ENCODE measurements around the gene TUFT1.

Gene TUFT1

GRCh38 chr1:151540021-151540981 is at the start of gene TUFT1:
Gene TUFT1, plus strand, starts transcription at chr1:151540309. Its CDS starts 58 bp downstream, at chr1:151540367.
- DNase-seq, result peak; percentile 87

- DNase-seq, result no peak
Observed at GRCh38 chr1:151491641-151492040, 48.5 kb upstream of the TUFT1 start.

GRCh38 chr1:151492120-151492519 is 48.0 kb upstream of the TUFT1 start:
- DNase-seq, result no peak

GRCh38 chr1:151493042-151493441 is 47.1 kb upstream of the TUFT1 start:
- no peak for DNase-seq

GRCh38 chr1:151494741-151495281 is 45.3 kb upstream of the TUFT1 start:
- DNase-seq, result no peak

- no peak for DNase-seq
Observed at GRCh38 chr1:151495316-151495715, 44.8 kb upstream of the TUFT1 start.

- no peak for DNase-seq
Observed at GRCh38 chr1:151499365-151499764, 40.7 kb upstream of the TUFT1 start.

- DNase-seq, result no peak
Observed at GRCh38 chr1:151499930-151500329, 40.2 kb upstream of the TUFT1 start.

GRCh38 chr1:151501474-151501873 is 38.6 kb upstream of the TUFT1 start:
- DNase-seq, result no peak

- no peak for DNase-seq
Observed at GRCh38 chr1:151502035-151502700, 37.9 kb upstream of the TUFT1 start.

- DNase-seq, result no peak
Observed at GRCh38 chr1:151502859-151503780, 37.0 kb upstream of the TUFT1 start.

- DNase-seq, result no peak
Observed at GRCh38 chr1:151504252-151504651, 35.9 kb upstream of the TUFT1 start.

GRCh38 chr1:151504759-151505158 is 35.4 kb upstream of the TUFT1 start:
- no peak for DNase-seq

- no peak for DNase-seq
Observed at GRCh38 chr1:151508833-151509232, 31.3 kb upstream of the TUFT1 start.

- no peak for DNase-seq
Observed at GRCh38 chr1:151509350-151510019, 30.6 kb upstream of the TUFT1 start.

- no peak for DNase-seq
Observed at GRCh38 chr1:151510020-151510405, 30.1 kb upstream of the TUFT1 start.

GRCh38 chr1:151510614-151510956 is 29.5 kb upstream of the TUFT1 start:
- no peak for DNase-seq

- peak; percentile 51 for DNase-seq
Observed at GRCh38 chr1:151510957-151511635, 29.0 kb upstream of the TUFT1 start, which contains the start of gene CGN. Gene CGN, plus strand, starts transcription at chr1:151511387. Its CDS starts 7,133 bp downstream, at chr1:151518520.

GRCh38 chr1:151511636-151512215 is 28.4 kb upstream of the TUFT1 start:
- DNase-seq, result no peak

- DNase-seq, result no peak
Observed at GRCh38 chr1:151512326-151512725, 27.8 kb upstream of the TUFT1 start.

All from amniotic stem cell (primary cell).